SK-N-SH (cell line): ENCODE results near the gene FBXW11. TPM values are rescaled to one million over a fixed set of nuclear protein-coding genes. Genes with fewer than 3 reads are reported as not detected.

Experiments
- CTCF ChIA-PET: fragments of 300-600, 350-600 bp; formaldehyde crosslinking; extraction: SDS; loops from one replicate; lab custom pipeline; 2021; lab: Yijun Ruan, JAX
- POLR2A ChIA-PET: fragments of 350-600 bp; sonication (Branson Sonifier 250); formaldehyde crosslinking; extraction: SDS; loops from one replicate; lab custom pipeline; 2020; ENCODE audit warnings: antibody characterized with exemption, inconsistent platforms; lab: Yijun Ruan, JAX
- DNase-seq: peaks from one replicate; pipeline ENCODE4 v3.0.0; 2012
- H2AFZ ChIP-seq: fragments of 200-600 bp; sonication (generic); 2 replicates; pipeline ENCODE4 v1.8.1; 2016; ENCODE audit warnings: antibody characterized with exemption, mild to moderate bottlenecking, low read depth
- H3F3A ChIP-seq: fragments of 200-600 bp; sonication (generic); replicated peaks from 2 replicates; pipeline ENCODE3; 2016; ENCODE audit warnings: antibody characterized with exemption, mild to moderate bottlenecking; ENCODE audit not compliant: insufficient read depth
- H3K27ac ChIP-seq, 2 experiments: fragments of 200-500 bp in 1 of 2; fragments of 200-600 bp in 1 of 2; sonication (Bioruptor generic) in 1 of 2; sonication (generic), shearing (Covaris generic) in 1 of 2; 2 replicates each; pipeline versions ENCODE4 v1.5.1 to v1.6.1; 2014 to 2016; ENCODE audit warnings: low read depth in 2 of 2, inconsistent platforms in 1 of 2, low read length in 1 of 2, mild to moderate bottlenecking in 1 of 2, mixed read lengths in 1 of 2
- H3K27me3 ChIP-seq: fragments of 200-600 bp; sonication (generic), shearing (Covaris generic); 2 replicates; pipeline ENCODE4 v1.6.1; 2016; ENCODE audit warnings: mixed run types; ENCODE audit not compliant: insufficient read depth
- H3K36me3 ChIP-seq, 2 experiments: fragments of 200-500 bp in 1 of 2; fragments of 200-600 bp in 1 of 2; sonication (Bioruptor generic) in 1 of 2; sonication (generic) in 1 of 2; replicated peaks in 1 of 2; 2 replicates each; pipeline versions ENCODE3 to v1.5.1; 2014 to 2016; ENCODE audit warnings: low read length in 1 of 2, mild to moderate bottlenecking in 1 of 2; ENCODE audit not compliant: insufficient read depth in 2 of 2, control insufficient read depth in 1 of 2
- H3K4me1 ChIP-seq, 2 experiments: fragments of 200-500 bp in 1 of 2; fragments of 200-600 bp in 1 of 2; sonication (Bioruptor generic) in 1 of 2; sonication (generic), shearing (Covaris generic) in 1 of 2; 2 replicates each; pipeline versions ENCODE4 v1.5.1 to v1.6.1; 2014 to 2016; ENCODE audit warnings: low read depth in 1 of 2, low read length in 1 of 2, mixed run types in 1 of 2; ENCODE audit not compliant: insufficient read depth in 2 of 2, control insufficient read depth in 1 of 2
- H3K4me2 ChIP-seq: fragments of 200-600 bp; sonication (generic), shearing (Covaris generic); 2 replicates; pipeline ENCODE4 v1.6.1; 2017; ENCODE audit warnings: mixed run types
- H3K4me3 ChIP-seq, 2 experiments: fragments of 200-500 bp in 1 of 2; fragments of 200-600 bp in 1 of 2; sonication (Bioruptor generic) in 1 of 2; sonication (generic), shearing (Covaris generic) in 1 of 2; 2 replicates each; pipeline versions ENCODE4 v1.5.1 to v1.8.1; 2014 to 2016; ENCODE audit warnings: low read depth in 2 of 2, inconsistent platforms in 1 of 2, low read length in 1 of 2, mild to moderate bottlenecking in 1 of 2, mixed read lengths in 1 of 2, moderate library complexity in 1 of 2
- H3K79me2 ChIP-seq: fragments of 200-600 bp; sonication (generic); 2 replicates; pipeline ENCODE4 v1.8.1; 2017; ENCODE audit warnings: mild to moderate bottlenecking; ENCODE audit not compliant: insufficient read depth
- H3K9ac ChIP-seq: fragments of 200-600 bp; sonication (generic); 2 replicates; pipeline ENCODE4 v1.6.1; 2017; ENCODE audit warnings: mixed run types
- H3K9me2 ChIP-seq: fragments of 200-600 bp; sonication (generic); 2 replicates; pipeline ENCODE4 v1.6.1; 2017; ENCODE audit warnings: mixed run types
- H3K9me3 ChIP-seq: fragments of 200-600 bp; sonication (generic); 2 replicates; pipeline ENCODE4 v1.6.1; 2017; ENCODE audit warnings: mixed run types, mild to moderate bottlenecking, moderate library complexity
- H4K20me1 ChIP-seq: fragments of 200-600 bp; sonication (generic); 2 replicates; pipeline ENCODE4 v1.6.1; 2017; ENCODE audit warnings: mild to moderate bottlenecking, mixed run types; ENCODE audit not compliant: insufficient read depth
- CHD2 ChIP-seq: fragments of 150-350 bp; IDR thresholded peaks from 2 replicates; pipeline ENCODE4 v1.6.1; 2018; ENCODE audit warnings: low read length; ENCODE audit not compliant: partially characterized antibody
- EP300 ChIP-seq, 2 experiments: IDR thresholded peaks; 2 replicates each; pipeline versions ENCODE4 v1.4.0 to v1.6.1; 2012; ENCODE audit warnings: borderline replicate concordance in 1 of 2, low read depth in 1 of 2, low read length in 1 of 2
- MXI1 ChIP-seq: IDR thresholded peaks from 2 replicates; pipeline ENCODE4 v1.6.1; 2012; ENCODE audit warnings: mild to moderate bottlenecking, low read depth, low read length, improper control_type of control experiment
- SIN3A ChIP-seq: IDR thresholded peaks from 2 replicates; pipeline ENCODE4 v1.6.1; 2012; ENCODE audit warnings: low read depth, mild to moderate bottlenecking, low read length, moderate library complexity, borderline replicate concordance
- TAF1 ChIP-seq: IDR thresholded peaks from 2 replicates; pipeline ENCODE4 v1.6.1; 2012; ENCODE audit warnings: low read depth, mild to moderate bottlenecking, low read length, moderate library complexity, borderline replicate concordance
- USF1 ChIP-seq: IDR thresholded peaks from 2 replicates; pipeline ENCODE4 v1.4.0; 2012; ENCODE audit warnings: low read depth, borderline replicate concordance
- WGBS: methylation state at CpG from one replicate; pipeline ENCODE4 v1.1.6; 2017; ENCODE audit warnings: low lambda C conversion rate; 5-methylcytosine and 5-hydroxymethylcytosine counted together
- polyA plus RNA-seq, 3 experiments: library from polyadenylated mRNA; depleted of rRNA; stranded (reverse); fragments of >200 nt; gene quantifications; 2 replicates each; pipeline ENCODE4 v1.2.3, GENCODE V29; 2012
- TF ChIP-seq, protein P1 (sequence below): IDR thresholded peaks from 2 replicates; pipeline ENCODE4; 2012
- TF ChIP-seq, protein P2 (sequence below): fragments of 150-350 bp; IDR thresholded peaks from 2 replicates; pipeline ENCODE4 v1.6.1; 2016; ENCODE audit warnings: mild to moderate bottlenecking, low read depth, low read length

FBXW11 gene
- polyA plus RNA-seq, 1 of the 3 experiments (the other 2 are of a cell fraction): 37.5 TPM

DNA sequence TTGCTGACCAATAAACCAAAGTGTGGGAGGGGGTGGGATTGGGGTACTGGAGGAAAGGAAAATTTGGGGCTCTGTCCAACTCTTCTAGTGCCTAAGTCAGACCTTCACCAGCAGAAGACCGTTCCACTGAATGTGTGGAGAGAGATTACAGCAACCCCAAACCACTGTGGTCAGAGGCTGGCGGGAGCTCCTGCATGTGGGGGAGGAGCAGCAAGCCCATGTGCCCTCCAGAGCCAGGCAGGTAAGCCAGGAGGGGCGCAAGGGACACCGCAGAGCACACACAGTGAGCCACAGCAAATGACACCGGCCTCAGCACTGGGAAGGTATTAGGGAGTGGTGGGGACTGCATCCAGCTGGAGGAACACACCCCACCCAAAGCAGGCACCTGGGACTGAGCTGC, 158.0 kb downstream of the FBXW11 start:
- CTCF ChIA-PET: interaction anchor here (0.7 to 2.5 kb wide), 3 partner anchors 60 to 430 kb away, joined by 3 to 14 read pairs (median 5); partner anchors contain the start of gene FGF18
- Histone ChIP-seq H3K79me2 (no peaks in the 10 kb centered on the region), H3K9ac (no peak overlapping the region), H3F3A (no peaks in the 10 kb centered on the region), H3K27me3 (no peaks in the 10 kb centered on the region), H4K20me1 (no peaks in the 10 kb centered on the region), H3K4me2 (no peak overlapping the region), H3K27ac (no peak overlapping the region), H3K4me1 (peaks cover 0 to 8% of the 10 kb centered on the region in 2 experiments; a peak in 1 of 4 replicates), H3K4me3 (no peak overlapping the region)
- WGBS: 93% methylated on average over 3 of the region's 5 CpGs
- DNase-seq: no peak
- TF ChIP-seq USF1 (no peak), CHD2 (no peak), EP300 (IDR thresholded peaks at IDR 0.05; ENCODE audit: borderline replicate concordance in 1 of 2, low read depth in 1 of 2, low read length in 1 of 2) (no peak)
- TF ChIP-seq, protein P1, sequence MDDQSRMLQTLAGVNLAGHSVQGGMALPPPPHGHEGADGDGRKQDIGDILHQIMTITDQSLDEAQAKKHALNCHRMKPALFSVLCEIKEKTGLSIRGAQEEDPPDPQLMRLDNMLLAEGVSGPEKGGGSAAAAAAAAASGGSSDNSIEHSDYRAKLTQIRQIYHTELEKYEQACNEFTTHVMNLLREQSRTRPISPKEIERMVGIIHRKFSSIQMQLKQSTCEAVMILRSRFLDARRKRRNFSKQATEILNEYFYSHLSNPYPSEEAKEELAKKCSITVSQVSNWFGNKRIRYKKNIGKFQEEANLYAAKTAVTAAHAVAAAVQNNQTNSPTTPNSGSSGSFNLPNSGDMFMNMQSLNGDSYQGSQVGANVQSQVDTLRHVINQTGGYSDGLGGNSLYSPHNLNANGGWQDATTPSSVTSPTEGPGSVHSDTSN: no peak
- TF ChIP-seq, all 33 proteins: peak for 0
- Histone ChIP-seq H2AFZ (no peak overlapping the region), H3K36me3 (no peaks in the 10 kb centered on the region), H3K9me3 (no peaks in the 10 kb centered on the region), H3K9me2 (no peaks in the 10 kb centered on the region)
- POLR2A ChIA-PET: no interaction called here

DNA sequence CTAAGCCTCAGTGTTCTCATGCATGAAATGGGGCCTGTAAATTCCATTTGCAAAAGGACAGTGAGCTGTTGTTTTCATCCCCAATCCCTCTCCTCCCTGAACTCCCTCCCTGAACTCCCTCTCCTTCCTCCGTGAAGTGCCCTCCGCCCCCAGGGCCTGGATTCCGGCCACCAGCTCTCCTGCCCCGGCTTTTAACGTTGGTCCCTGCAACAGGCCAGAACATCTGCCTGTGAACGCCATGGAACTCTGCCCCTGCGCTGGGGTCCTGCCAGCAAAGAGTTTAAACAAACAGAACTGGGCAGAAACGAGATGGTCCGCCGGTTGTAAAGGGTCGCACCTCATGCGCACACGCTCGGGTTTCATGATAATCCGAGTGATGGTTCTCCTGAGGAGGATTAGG, 158.4 kb downstream of the FBXW11 start:
- WGBS: 74% methylated on average over 15 of the region's 15 CpGs
- Histone ChIP-seq H3K9me2 (no peaks in the 10 kb centered on the region), H3K27ac (no peak overlapping the region), H2AFZ (no peak overlapping the region), H3K9ac (no peak overlapping the region), H3K79me2 (no peaks in the 10 kb centered on the region), H3K27me3 (no peaks in the 10 kb centered on the region), H3K4me1 (peaks cover 0 to 8% of the 10 kb centered on the region in 2 experiments; a peak in 1 of 4 replicates), H3K4me2 (no peak overlapping the region), H4K20me1 (no peaks in the 10 kb centered on the region), H3K4me3 (no peak overlapping the region), H3F3A (no peaks in the 10 kb centered on the region), H3K9me3 (no peaks in the 10 kb centered on the region), H3K36me3 (no peaks in the 10 kb centered on the region)
- DNase-seq: peak; percentile 62
- TF ChIP-seq SIN3A (no peak), MXI1 (no peak), TAF1 (no peak)
- TF ChIP-seq, protein P2, sequence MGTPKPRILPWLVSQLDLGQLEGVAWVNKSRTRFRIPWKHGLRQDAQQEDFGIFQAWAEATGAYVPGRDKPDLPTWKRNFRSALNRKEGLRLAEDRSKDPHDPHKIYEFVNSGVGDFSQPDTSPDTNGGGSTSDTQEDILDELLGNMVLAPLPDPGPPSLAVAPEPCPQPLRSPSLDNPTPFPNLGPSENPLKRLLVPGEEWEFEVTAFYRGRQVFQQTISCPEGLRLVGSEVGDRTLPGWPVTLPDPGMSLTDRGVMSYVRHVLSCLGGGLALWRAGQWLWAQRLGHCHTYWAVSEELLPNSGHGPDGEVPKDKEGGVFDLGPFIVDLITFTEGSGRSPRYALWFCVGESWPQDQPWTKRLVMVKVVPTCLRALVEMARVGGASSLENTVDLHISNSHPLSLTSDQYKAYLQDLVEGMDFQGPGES: no peak
- ChIA-PET CTCF (interaction anchor here (0.7 to 3.6 kb wide), 2 partner anchors 60 to 430 kb away, joined by 3 to 14 read pairs; no protein-coding TSS in a partner anchor), POLR2A (no interaction called here)
